Fibroblast of villous mesenchyme (primary cell): ENCODE data around the gene MMS22L. TPM values are rescaled to one million over a fixed set of nuclear protein-coding genes. Genes with fewer than 3 reads are reported as not detected.

ENCODE experiments used
- DNase-seq: peaks from one replicate; pipeline ENCODE4 v3.0.0-alpha.2; 2010; ENCODE audit warnings: low read depth
- H3K4me3 ChIP-seq: 2 replicates; pipeline ENCODE4 v1.5.1; 2011; ENCODE audit warnings: low read depth, mild to moderate bottlenecking, low read length
- total RNA-seq: library from RNA; depleted of rRNA; stranded (reverse); fragments of >200 nt; gene quantifications from 2 replicates; pipeline ENCODE4 v1.2.3, GENCODE V29; 2012
- TF ChIP-seq, protein P1 (sequence below): IDR thresholded peaks from 2 replicates; pipeline ENCODE4 v1.5.1; 2012; ENCODE audit warnings: low read depth, mild to moderate bottlenecking, low read length; ENCODE audit not compliant: insufficient read depth

MMS22L gene
- total RNA-seq, 1 donor, result 19.4 TPM

DNA sequence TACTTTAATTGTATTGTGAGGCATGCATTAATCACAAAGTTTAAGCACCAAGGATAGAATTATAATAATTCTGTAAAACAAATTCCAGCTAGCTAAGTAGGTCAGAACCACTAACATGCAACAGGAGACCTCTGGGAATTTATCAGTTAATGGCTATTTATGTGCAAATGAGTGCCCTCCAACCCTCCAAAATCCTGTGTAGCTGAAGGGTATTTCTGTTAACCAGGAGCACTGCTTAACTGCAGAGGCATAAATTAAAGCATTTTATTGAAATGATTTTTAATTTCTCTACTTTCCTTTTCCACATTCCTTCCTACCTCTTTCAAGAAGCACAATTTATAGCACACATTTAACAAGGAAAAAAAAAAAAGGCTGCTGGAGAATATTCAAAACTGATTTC, 77.0 kb downstream of the MMS22L start:
- no peak for DNase-seq
- TF ChIP-seq, protein P1, sequence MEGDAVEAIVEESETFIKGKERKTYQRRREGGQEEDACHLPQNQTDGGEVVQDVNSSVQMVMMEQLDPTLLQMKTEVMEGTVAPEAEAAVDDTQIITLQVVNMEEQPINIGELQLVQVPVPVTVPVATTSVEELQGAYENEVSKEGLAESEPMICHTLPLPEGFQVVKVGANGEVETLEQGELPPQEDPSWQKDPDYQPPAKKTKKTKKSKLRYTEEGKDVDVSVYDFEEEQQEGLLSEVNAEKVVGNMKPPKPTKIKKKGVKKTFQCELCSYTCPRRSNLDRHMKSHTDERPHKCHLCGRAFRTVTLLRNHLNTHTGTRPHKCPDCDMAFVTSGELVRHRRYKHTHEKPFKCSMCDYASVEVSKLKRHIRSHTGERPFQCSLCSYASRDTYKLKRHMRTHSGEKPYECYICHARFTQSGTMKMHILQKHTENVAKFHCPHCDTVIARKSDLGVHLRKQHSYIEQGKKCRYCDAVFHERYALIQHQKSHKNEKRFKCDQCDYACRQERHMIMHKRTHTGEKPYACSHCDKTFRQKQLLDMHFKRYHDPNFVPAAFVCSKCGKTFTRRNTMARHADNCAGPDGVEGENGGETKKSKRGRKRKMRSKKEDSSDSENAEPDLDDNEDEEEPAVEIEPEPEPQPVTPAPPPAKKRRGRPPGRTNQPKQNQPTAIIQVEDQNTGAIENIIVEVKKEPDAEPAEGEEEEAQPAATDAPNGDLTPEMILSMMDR, result no peak
- no peak overlapping the region for H3K4me3 ChIP-seq

GRCh38 chr6:97203343-97203742, 79.7 kb downstream of the MMS22L start:
- TF ChIP-seq, protein P1, result no peak
- H3K4me3 ChIP-seq, result peak overlapping the region; percentile 10
- peak; percentile 91 for DNase-seq

DNA sequence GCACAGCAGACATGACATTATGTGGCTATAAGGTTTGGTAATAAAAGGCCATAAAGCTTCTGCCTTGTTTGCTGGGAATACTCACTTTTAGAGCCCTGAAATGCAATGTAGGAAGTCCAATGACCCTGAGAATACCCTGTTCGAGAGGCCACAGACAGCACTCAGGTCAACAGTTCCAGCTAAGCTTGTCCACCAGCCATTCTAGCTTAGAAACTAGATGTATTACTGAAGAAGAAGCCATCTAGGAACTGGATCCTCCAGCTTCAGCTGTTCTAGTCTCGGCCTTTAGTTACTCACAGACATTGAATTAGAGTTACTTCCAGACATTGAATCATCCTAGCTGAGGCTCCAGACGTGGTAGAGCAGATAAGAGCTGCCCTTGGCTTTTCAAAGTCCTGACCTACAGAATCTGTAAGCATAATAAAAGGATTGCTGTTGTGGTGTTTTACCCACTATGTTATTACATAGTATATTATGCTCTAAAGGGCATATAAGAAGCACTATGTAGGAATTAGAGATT, 84.9 kb downstream of the MMS22L start:
- no peak overlapping the region for H3K4me3 ChIP-seq
- TF ChIP-seq, protein P1, result no peak
- peak; percentile 78 for DNase-seq

- DNase-seq, result peak; percentile 9
- TF ChIP-seq, protein P1, result no peak
- H3K4me3 ChIP-seq, result no peak overlapping the region
Measured at GRCh38 chr6:97195117-97195516, 87.9 kb downstream of the MMS22L start.

DNA sequence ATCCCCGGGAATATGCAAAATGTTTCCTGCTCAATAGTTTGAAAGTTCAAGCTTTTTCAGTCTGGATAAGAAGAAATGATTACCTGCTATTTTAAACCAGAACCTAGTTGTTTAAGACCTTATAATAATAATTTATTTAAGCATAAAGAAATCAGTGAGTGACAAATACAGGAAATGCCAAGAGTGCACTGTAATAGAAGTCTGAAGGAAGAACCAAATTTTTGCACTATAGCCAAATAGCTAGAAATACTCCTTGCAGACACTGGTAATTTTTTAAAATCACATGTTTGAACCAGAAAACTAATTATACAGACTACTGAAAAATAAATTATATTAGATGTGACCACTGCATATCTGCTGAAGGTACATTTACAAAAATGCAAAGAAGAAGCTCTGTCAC, 93.2 kb downstream of the MMS22L start:
- H3K4me3 ChIP-seq, result no peak overlapping the region
- DNase-seq, result peak; percentile 25
- TF ChIP-seq, protein P1, result no peak

DNA sequence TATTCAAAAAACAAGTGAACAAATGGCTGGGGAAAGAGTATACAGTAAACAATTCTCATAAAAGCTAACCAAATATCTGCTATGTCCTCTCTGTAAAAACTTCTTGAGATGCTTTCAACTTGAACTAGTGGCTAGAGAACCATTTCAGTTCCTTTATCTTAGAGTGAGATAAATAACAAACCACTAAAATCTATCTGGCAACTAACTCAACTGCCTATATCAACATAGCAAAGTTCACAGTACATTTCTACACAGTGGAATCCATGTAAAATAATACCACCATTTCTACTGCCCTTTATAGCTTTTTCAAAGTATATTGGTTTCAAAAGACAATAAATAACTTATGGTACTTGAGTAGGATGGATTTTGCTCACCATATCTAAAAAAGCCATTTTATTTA, 95.1 kb downstream of the MMS22L start:
- no peak overlapping the region for H3K4me3 ChIP-seq
- TF ChIP-seq, protein P1, result no peak
- DNase-seq, result peak; percentile 59

DNA sequence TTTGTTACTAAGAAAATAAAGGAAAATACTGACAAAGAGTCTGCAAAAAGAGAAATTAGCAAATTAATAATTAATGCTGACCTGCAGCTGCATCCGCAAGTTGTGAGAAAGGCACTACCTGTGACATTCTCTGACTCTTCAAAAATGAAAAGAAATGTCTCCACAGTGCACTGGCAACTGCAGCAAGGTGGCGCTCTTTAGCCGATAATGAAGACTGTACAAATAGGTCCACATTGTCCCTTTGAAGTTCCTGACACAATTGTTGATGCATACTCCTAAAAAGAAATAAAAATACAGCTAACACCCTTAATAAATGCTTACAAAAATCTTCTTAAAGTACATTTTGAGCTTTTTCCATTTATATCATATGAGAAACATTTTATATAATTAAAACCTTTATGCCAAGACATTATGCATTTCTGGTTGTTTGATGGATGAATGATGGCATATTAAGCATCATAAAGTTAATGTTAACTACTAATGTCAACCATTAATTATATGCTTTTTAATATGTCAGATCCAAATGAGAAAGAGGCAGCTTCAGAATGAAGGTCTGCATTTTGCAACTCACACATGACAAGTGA, 96.5 kb downstream of the MMS22L start:
- TF ChIP-seq, protein P1, result peak; percentile 92
- peak; percentile 72 for DNase-seq
- H3K4me3 ChIP-seq, result no peak overlapping the region
